ENCODE measurements around the gene DPP4. TPM values are rescaled to one million over a fixed set of nuclear protein-coding genes. Genes with fewer than 3 reads are reported as not detected.

Gene DPP4
- total and polyA plus RNA-seq, 2 of the 13 experiments (the other 11 are each of a cell fraction or from before 2014, with no cell fraction given): 39.4 to 109 TPM

DNA sequence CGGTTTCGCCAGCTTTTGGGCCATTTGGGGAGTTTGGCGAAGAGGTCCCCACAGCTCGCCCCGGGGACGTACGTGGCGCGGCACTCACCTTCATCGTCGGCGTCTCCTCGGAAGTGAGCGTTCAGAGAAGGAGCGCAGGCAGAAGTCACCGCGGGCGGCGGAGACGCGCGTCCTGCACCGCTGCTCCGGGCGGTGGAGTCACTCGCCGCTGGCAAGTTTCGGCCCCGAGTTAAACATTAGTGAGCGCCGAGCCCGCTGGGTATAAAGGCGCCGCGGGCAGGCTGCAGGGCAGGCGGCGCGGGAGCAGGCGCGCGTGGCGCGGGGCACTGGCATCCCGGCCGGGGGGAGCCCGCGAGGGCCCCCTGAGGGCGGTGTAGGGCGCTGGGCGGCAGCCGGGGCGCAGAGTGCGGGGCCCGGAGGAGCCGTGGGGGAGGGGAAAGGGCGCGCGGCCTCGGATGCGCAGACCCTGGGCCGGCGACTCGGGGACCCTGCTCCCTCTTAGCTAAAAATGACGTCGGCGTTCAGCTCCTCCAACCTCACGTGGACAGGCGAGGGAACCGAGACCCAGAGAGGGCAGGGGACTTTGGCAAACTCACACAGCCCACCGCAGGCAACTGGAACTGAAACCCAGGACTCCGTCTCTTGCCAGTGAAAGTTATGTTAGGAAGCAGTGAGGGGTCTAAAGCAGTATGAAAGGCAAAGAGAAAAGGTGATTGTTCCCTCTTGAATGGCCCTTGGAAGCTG lies at the start of gene DPP4 (continued):
- no peak; the same call in 1 of the 2 replicates for TF ChIP-seq BRD4 (CRISPR knock-in tag; IDR thresholded peaks at IDR 0.05)
- 0 out of 2 replicates have a peak, but pooled peaks have one; percentile 17 for TF ChIP-seq ZNF605 (CRISPR knock-in tag; IDR thresholded peaks at IDR 0.05)
- peak; percentile 53; the same call in 1 of the 2 replicates for TF ChIP-seq ZFP41 (CRISPR knock-in tag; IDR thresholded peaks at IDR 0.05; ENCODE audit: borderline replicate concordance)
- TF ChIP-seq, protein P1, sequence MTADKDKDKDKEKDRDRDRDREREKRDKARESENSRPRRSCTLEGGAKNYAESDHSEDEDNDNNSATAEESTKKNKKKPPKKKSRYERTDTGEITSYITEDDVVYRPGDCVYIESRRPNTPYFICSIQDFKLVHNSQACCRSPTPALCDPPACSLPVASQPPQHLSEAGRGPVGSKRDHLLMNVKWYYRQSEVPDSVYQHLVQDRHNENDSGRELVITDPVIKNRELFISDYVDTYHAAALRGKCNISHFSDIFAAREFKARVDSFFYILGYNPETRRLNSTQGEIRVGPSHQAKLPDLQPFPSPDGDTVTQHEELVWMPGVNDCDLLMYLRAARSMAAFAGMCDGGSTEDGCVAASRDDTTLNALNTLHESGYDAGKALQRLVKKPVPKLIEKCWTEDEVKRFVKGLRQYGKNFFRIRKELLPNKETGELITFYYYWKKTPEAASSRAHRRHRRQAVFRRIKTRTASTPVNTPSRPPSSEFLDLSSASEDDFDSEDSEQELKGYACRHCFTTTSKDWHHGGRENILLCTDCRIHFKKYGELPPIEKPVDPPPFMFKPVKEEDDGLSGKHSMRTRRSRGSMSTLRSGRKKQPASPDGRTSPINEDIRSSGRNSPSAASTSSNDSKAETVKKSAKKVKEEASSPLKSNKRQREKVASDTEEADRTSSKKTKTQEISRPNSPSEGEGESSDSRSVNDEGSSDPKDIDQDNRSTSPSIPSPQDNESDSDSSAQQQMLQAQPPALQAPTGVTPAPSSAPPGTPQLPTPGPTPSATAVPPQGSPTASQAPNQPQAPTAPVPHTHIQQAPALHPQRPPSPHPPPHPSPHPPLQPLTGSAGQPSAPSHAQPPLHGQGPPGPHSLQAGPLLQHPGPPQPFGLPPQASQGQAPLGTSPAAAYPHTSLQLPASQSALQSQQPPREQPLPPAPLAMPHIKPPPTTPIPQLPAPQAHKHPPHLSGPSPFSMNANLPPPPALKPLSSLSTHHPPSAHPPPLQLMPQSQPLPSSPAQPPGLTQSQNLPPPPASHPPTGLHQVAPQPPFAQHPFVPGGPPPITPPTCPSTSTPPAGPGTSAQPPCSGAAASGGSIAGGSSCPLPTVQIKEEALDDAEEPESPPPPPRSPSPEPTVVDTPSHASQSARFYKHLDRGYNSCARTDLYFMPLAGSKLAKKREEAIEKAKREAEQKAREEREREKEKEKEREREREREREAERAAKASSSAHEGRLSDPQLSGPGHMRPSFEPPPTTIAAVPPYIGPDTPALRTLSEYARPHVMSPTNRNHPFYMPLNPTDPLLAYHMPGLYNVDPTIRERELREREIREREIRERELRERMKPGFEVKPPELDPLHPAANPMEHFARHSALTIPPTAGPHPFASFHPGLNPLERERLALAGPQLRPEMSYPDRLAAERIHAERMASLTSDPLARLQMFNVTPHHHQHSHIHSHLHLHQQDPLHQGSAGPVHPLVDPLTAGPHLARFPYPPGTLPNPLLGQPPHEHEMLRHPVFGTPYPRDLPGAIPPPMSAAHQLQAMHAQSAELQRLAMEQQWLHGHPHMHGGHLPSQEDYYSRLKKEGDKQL (CRISPR knock-in tag; IDR thresholded peaks at IDR 0.05; ENCODE audit: low read depth): 0 out of 2 replicates have a peak, but pooled peaks have one; percentile 51
- TF ChIP-seq PHF5A (CRISPR knock-in tag; IDR thresholded peaks at IDR 0.05; ENCODE audit: low read depth, unreplicated experiment): no peak
- TF ChIP-seq ZFY (CRISPR knock-in tag; IDR thresholded peaks at IDR 0.05): peak; percentile 55
- TF ChIP-seq, protein P2, sequence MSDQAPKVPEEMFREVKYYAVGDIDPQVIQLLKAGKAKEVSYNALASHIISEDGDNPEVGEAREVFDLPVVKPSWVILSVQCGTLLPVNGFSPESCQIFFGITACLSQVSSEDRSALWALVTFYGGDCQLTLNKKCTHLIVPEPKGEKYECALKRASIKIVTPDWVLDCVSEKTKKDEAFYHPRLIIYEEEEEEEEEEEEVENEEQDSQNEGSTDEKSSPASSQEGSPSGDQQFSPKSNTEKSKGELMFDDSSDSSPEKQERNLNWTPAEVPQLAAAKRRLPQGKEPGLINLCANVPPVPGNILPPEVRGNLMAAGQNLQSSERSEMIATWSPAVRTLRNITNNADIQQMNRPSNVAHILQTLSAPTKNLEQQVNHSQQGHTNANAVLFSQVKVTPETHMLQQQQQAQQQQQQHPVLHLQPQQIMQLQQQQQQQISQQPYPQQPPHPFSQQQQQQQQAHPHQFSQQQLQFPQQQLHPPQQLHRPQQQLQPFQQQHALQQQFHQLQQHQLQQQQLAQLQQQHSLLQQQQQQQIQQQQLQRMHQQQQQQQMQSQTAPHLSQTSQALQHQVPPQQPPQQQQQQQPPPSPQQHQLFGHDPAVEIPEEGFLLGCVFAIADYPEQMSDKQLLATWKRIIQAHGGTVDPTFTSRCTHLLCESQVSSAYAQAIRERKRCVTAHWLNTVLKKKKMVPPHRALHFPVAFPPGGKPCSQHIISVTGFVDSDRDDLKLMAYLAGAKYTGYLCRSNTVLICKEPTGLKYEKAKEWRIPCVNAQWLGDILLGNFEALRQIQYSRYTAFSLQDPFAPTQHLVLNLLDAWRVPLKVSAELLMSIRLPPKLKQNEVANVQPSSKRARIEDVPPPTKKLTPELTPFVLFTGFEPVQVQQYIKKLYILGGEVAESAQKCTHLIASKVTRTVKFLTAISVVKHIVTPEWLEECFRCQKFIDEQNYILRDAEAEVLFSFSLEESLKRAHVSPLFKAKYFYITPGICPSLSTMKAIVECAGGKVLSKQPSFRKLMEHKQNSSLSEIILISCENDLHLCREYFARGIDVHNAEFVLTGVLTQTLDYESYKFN (CRISPR knock-in tag; conservative IDR thresholded peaks at IDR 0.05): 0 out of 2 replicates have a peak, but pooled peaks have one; percentile 24
- TF ChIP-seq ZC3H13 (CRISPR knock-in tag; IDR thresholded peaks at IDR 0.05): 0 out of 2 replicates have a peak, but pooled peaks have one; percentile 39
- peak; percentile 39; the same call in 1 of the 2 replicates for TF ChIP-seq ELF3 (CRISPR knock-in tag; IDR thresholded peaks at IDR 0.05)
- TF ChIP-seq ATF7-NPFF (CRISPR knock-in tag; IDR thresholded peaks at IDR 0.05; ENCODE audit: low read depth): peak; percentile 72; the same call in 1 of the 2 replicates
- TF ChIP-seq CCAR2 (optimal IDR thresholded peaks at IDR 0.05; ENCODE audit: low read depth, low read length): no peak
- TF ChIP-seq, protein P3, sequence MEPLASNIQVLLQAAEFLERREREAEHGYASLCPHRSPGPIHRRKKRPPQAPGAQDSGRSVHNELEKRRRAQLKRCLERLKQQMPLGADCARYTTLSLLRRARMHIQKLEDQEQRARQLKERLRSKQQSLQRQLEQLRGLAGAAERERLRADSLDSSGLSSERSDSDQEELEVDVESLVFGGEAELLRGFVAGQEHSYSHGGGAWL (CRISPR knock-in tag; IDR thresholded peaks at IDR 0.05): peak; percentile 29; the same call in 1 of the 2 replicates
- TF ChIP-seq SMAD9 (CRISPR knock-in tag; IDR thresholded peaks at IDR 0.05): no peak
- no peak for TF ChIP-seq NR2F2 (IDR thresholded peaks at IDR 0.05; ENCODE audit: borderline replicate concordance, low read depth)
- peak; percentile 60; the same call in 1 of the 2 replicates for TF ChIP-seq NFKB2 (CRISPR knock-in tag; IDR thresholded peaks at IDR 0.05; ENCODE audit: borderline replicate concordance)
- peak; percentile 70 for TF ChIP-seq YY1 (IDR thresholded peaks at IDR 0.05; ENCODE audit: insufficient read depth, insufficient replicate concordance, low read depth, low read length)
- TF ChIP-seq THAP11 (CRISPR knock-in tag; IDR thresholded peaks at IDR 0.05): peak; percentile 22; the same call in 1 of the 2 replicates
- peak; percentile 69; the same call in 1 of the 2 replicates for TF ChIP-seq RNF2 (conservative IDR thresholded peaks at IDR 0.05; ENCODE audit: low read depth)
